GM06990 (cell line): ENCODE results near the gene DPEP2NB.

Experiments
- DNase-seq: peaks from one replicate; pipeline ENCODE4 v3.0.0-alpha.2; 2011; ENCODE audit not compliant: insufficient read length; ENCODE audit errors: extremely low read depth
- H3K27me3 ChIP-seq: replicated peaks from 2 replicates; pipeline ENCODE4 v1.6.0; 2011; ENCODE audit warnings: low read length; ENCODE audit not compliant: control insufficient read depth, insufficient read depth
- H3K36me3 ChIP-seq: 2 replicates; pipeline ENCODE4 v1.5.1; 2011; ENCODE audit warnings: low read length; ENCODE audit not compliant: control insufficient read depth, insufficient read depth
- H3K4me3 ChIP-seq: replicated peaks from 2 replicates; pipeline ENCODE4 v1.5.1; 2011; ENCODE audit warnings: low read depth, mild to moderate bottlenecking, control low read depth, low read length
- CTCF ChIP-seq: IDR thresholded peaks from 2 replicates; pipeline ENCODE4 v1.5.1; 2011; ENCODE audit warnings: low read length, control low read depth, mild to moderate bottlenecking, inconsistent platforms; ENCODE audit not compliant: insufficient read depth, poor library complexity, severe bottlenecking

The DPEP2NB gene

DNA sequence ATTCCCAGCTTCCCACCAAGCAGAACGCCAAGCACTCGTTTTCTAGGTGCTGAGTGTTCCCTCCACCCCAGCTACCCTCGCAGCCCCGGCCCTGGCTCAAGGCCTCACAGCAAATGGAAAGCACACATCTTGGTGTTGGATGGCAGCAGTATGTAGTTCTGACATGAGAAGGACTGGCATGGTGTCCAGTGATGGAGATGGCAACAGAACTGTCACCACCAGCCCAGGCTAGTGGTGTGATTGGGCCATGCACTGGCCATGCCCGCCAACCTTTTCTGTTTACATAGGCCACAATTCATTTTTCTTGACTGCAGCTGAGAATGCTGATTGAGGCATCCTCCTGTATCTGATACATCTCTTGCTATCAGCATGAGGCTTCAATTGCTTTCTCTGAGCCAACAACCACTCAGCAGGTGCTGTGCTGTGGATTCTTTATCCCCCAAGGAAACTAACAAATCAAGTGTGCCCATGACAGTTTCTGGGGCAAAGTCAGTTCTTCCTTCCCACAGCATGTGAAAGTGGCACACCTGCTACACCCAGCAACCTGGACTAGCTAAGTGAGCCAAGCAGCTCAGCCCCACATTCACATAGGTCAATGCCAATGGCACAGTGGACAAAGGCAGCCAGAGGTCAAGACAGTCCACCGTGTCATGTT, 51.1 kb downstream of the DPEP2NB start:
- Histone ChIP-seq H3K36me3 (peaks cover 29% of the 10 kb centered on the region), H3K4me3 (no peak overlapping the region), H3K27me3 (no peaks in the 10 kb centered on the region)
- TF ChIP-seq CTCF: no peak
- no peak for DNase-seq

- no peak for DNase-seq
- TF ChIP-seq CTCF: no peak
- no peak overlapping the region for H3K4me3 ChIP-seq
- no peaks in the 10 kb centered on the region for H3K27me3 ChIP-seq
- peaks cover 35% of the 10 kb centered on the region for H3K36me3 ChIP-seq
Observed at GRCh38 chr16:67963662-67964321, 51.9 kb downstream of the DPEP2NB start.
